Mucosa of stomach (tissue), 1 donor: Measurements from ENCODE around the gene FBXW4.
"Not testable (repeated sequence)": the region's sequence is repeated elsewhere in the genome, so short reads cannot be mapped to it uniquely, and the experiment has no call there.

Experiments
- H3K27me3 ChIP-seq: one replicate; pipeline ENCODE4 v1.7.0; 2013; ENCODE audit warnings: mild to moderate bottlenecking, low read length; ENCODE audit not compliant: control insufficient read depth, insufficient read depth
- H3K36me3 ChIP-seq: one replicate; pipeline ENCODE4 v1.7.0; 2013; ENCODE audit warnings: low read length; ENCODE audit not compliant: control insufficient read depth, insufficient read depth
- H3K4me1 ChIP-seq: one replicate; pipeline ENCODE4 v1.7.0; 2013; ENCODE audit warnings: mild to moderate bottlenecking, low read length; ENCODE audit not compliant: control insufficient read depth, insufficient read depth
- H3K4me3 ChIP-seq: one replicate; pipeline ENCODE4 v1.7.0; 2013; ENCODE audit warnings: low read length
- H3K9ac ChIP-seq: one replicate; pipeline ENCODE4 v1.7.0; 2013; ENCODE audit warnings: mild to moderate bottlenecking, low read length, moderate library complexity
- H3K9me3 ChIP-seq: one replicate; pipeline ENCODE4 v1.7.0; 2013; ENCODE audit warnings: mild to moderate bottlenecking, low read length, moderate library complexity; ENCODE audit not compliant: control insufficient read depth
- donor health status: Pancreatic carcinoma.

FBXW4 gene

DNA sequence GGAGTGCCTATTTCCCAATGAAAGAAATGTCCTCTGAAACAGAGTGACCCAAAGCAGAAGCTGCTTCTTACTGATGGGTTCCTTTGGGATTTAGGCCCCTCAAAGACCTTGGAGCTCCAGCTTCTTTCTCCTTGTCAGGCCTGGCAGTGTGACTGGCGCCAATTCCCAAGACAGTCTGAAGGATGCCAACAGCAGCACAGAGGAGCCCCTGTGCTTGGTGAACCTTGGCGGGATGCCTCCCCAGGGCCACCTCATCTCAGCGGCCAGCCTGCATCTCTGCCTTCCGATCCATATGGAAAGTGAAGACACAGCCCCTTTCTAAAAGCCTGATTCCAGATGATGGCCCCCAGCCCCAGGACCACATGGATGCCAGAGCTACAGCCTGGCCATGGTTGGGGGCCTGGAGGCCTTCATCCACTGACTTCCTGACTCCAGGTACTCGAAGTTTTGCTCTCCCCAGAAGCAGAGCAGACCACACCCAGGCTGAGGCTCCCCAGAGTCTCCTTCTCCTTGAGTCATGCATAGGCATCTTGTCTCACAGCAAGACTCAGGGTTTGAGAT, 45.4 kb downstream of the FBXW4 start:
- Histone ChIP-seq H3K27me3 (no peaks in the 10 kb centered on the region), H3K9ac (no peak overlapping the region), H3K4me3 (no peak overlapping the region), H3K36me3 (peaks cover 7% of the 10 kb centered on the region), H3K4me1 (no peaks in the 10 kb centered on the region), H3K9me3 (no peaks in the 10 kb centered on the region)

DNA sequence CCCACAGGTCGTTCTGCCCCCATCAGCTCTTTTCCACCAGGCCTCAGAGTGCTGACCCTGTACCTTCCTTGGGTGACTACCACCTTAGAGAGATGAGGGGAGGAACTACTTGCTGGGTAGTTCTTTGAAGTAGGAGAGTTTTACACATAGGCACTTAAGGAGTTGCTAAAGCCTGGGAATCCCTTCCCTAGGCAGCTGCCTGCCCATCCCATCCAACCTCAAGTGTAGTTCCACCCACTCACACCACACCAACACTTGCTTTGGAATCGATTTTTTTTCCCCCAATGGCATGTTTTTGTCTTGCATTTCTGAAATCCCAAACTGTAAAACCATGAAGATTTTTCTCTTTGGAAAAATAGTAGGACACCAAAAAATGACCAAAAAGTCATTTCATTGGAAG, 47.7 kb downstream of the FBXW4 start:
- Histone ChIP-seq H3K36me3 (peaks cover 7% of the 10 kb centered on the region), H3K4me1 (no peaks in the 10 kb centered on the region), H3K9ac (no peak overlapping the region), H3K27me3 (no peaks in the 10 kb centered on the region), H3K9me3 (no peaks in the 10 kb centered on the region), H3K4me3 (no peak overlapping the region)

DNA sequence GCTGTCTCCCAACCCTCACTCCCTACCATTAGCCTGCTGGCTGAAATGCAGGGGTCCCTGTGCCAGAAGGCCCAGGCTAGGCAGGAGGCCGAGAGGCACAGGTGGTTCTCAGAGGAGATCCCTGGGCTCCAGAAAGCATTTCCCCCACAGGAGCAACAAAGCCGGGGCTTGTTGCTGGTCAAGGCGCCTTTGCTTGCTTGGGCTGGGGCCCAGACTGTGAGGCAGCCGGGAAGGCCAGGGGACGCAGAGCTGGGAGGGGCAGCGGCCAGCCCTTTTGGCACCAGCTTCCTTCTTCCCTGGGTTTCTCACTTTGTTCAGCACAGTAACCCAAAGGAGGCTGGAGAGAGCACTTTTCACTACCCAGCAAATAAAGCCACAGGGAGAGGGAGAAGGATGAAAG, 48.6 kb downstream of the FBXW4 start:
- H3K27me3 ChIP-seq: no peaks in the 10 kb centered on the region
- peaks cover 7% of the 10 kb centered on the region for H3K36me3 ChIP-seq
- no peak overlapping the region for H3K4me3 ChIP-seq
- no peaks in the 10 kb centered on the region for H3K4me1 ChIP-seq
- H3K9ac ChIP-seq: no peak overlapping the region
- H3K9me3 ChIP-seq: no peaks in the 10 kb centered on the region

- peaks cover 7% of the 10 kb centered on the region for H3K36me3 ChIP-seq
Measured at GRCh38 chr10:101645659-101646058, 49.3 kb downstream of the FBXW4 start.

DNA sequence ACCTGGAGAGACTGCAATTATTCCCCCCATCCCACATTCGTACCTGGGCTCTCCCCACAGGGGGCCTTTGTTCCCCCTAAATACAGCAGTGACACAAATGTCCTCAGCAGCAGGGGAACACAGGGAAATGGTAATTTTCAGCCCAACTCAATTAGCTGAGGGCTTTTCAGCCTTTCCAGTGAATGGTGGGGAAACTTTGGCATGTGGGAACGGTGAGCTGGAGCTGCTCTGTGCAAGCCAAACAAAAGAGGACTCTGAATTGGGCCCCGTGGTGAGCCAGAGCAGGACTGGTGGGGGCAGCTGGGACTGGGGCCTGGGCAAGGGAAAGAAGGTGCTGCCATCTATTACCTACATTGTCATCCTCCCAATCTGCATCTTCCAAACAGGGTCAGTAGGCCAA, 51.0 kb downstream of the FBXW4 start:
- no peaks in the 10 kb centered on the region for H3K9me3 ChIP-seq
- no peaks in the 10 kb centered on the region for H3K4me1 ChIP-seq
- peaks cover 7% of the 10 kb centered on the region for H3K36me3 ChIP-seq
- no peaks in the 10 kb centered on the region for H3K27me3 ChIP-seq
- H3K9ac ChIP-seq: no peak overlapping the region
- H3K4me3 ChIP-seq: no peak overlapping the region

More at GRCh38 chr10:101645659-101646058, 49.3 kb downstream of the FBXW4 start:
- H3K27me3 ChIP-seq: no peaks in the 10 kb centered on the region
- no peak overlapping the region for H3K4me3 ChIP-seq
- no peak overlapping the region for H3K9ac ChIP-seq
- no peaks in the 10 kb centered on the region for H3K4me1 ChIP-seq
- H3K9me3 ChIP-seq: no peaks in the 10 kb centered on the region

DNA sequence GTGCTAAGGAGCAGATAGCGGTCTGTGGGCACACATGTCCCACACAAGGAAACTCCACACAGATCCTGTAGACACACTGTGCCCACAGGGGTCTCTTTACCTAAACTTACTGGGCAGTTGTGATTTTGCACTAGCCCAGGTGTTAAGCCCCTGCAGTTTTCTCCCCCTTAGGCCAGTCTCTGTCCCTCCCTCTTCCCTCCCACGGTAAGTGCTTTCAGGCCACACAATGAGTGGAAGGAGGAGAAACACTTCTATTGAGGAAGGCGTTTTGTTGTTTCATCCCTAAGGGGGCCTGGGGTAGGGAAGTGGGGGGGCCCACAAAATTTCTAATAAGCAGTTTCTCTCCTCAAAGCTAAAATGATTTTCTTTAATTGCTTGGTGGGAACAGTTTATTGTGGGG, 51.4 kb downstream of the FBXW4 start:
- Histone ChIP-seq H3K4me3 (no peak overlapping the region), H3K27me3 (no peaks in the 10 kb centered on the region), H3K36me3 (peaks cover 7% of the 10 kb centered on the region), H3K9ac (no peak overlapping the region), H3K9me3 (no peaks in the 10 kb centered on the region), H3K4me1 (no peaks in the 10 kb centered on the region)

- Histone ChIP-seq H3K9ac (no peak overlapping the region), H3K27me3 (no peaks in the 10 kb centered on the region), H3K4me3 (no peak overlapping the region), H3K4me1 (no peaks in the 10 kb centered on the region), H3K9me3 (no peaks in the 10 kb centered on the region), H3K36me3 (no peaks in the 10 kb centered on the region)
Measured at GRCh38 chr10:101639141-101639900, 55.6 kb downstream of the FBXW4 start.

- not testable (repeated sequence) for H3K4me3 ChIP-seq, H3K27me3 ChIP-seq, H3K9me3 ChIP-seq, H3K36me3 ChIP-seq, H3K4me1 ChIP-seq, H3K9ac ChIP-seq
Measured at GRCh38 chr10:101633510-101633909, 61.5 kb downstream of the FBXW4 start.

- no peak overlapping the region for H3K9ac ChIP-seq
- H3K27me3 ChIP-seq: no peaks in the 10 kb centered on the region
- no peak overlapping the region for H3K4me3 ChIP-seq
- no peaks in the 10 kb centered on the region for H3K4me1 ChIP-seq
- no peaks in the 10 kb centered on the region for H3K9me3 ChIP-seq
- no peaks in the 10 kb centered on the region for H3K36me3 ChIP-seq
Measured at GRCh38 chr10:101631821-101632475, 63.0 kb downstream of the FBXW4 start.

DNA sequence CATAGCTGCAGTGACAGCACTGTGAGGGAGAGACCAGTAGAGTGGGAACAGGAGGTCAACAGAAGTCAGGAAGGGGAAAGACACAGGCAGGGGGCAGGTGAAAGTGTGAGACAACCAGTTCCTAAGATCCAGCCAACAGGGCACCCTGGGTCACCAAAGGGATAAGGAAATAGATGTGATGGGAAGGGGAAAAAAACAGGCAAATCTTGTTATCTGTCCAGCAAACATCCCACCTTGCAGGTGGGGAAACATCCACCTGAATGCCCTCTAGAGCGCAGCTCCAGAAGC, 64.4 kb downstream of the FBXW4 start:
- H3K27me3 ChIP-seq: no peaks in the 10 kb centered on the region
- no peaks in the 10 kb centered on the region for H3K4me1 ChIP-seq
- H3K36me3 ChIP-seq: no peaks in the 10 kb centered on the region
- H3K9ac ChIP-seq: no peak overlapping the region
- H3K9me3 ChIP-seq: no peaks in the 10 kb centered on the region
- H3K4me3 ChIP-seq: no peak overlapping the region

DNA sequence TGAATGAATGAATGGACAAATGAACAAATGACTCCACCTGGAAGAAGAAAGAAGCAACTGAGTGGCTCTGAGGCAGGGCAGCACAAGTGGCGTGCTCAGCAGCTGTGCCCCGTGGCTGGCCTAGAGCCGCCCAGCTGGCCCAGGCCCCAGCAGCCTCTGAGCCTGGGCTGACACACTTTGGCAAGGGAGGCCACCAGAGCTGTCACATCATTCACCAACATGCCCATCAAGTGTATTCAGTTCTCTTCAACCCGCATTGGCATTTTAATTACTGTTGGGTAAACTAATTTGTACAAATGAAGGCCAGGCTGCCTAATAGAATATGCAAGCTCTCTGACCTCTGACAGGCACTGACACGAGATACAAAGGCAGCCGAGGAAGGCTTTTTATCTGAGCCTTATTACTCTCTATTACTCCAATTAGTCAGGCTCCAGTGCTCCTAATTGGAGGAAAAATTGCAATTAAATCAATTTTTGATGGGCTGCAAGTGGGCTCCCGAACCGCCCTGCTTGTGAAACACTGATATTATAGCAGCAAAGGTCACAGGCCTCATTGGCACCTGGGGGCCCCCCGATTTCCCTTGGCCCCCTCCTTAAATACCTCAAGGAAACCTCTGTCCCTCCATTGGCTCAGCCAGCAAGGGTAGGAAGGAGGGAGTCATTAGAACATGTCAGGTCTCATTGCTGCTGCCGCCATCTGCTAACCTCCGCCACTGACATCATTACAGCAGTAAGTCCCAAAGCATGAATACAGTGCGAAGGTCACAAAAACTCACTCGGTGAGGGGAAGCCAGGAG, 64.9 kb downstream of the FBXW4 start:
- no peak overlapping the region for H3K9ac ChIP-seq
- H3K4me1 ChIP-seq: no peaks in the 10 kb centered on the region
- no peaks in the 10 kb centered on the region for H3K9me3 ChIP-seq
- H3K36me3 ChIP-seq: no peaks in the 10 kb centered on the region
- H3K27me3 ChIP-seq: no peaks in the 10 kb centered on the region
- no peak overlapping the region for H3K4me3 ChIP-seq

GRCh38 chr10:101625821-101626412, 69.1 kb downstream of the FBXW4 start:
- Histone ChIP-seq H3K4me1 (no peaks in the 10 kb centered on the region), H3K9ac (no peak overlapping the region), H3K4me3 (no peak overlapping the region), H3K27me3 (no peaks in the 10 kb centered on the region), H3K9me3 (no peaks in the 10 kb centered on the region), H3K36me3 (no peaks in the 10 kb centered on the region)
